Activated B cell treated with CpG ODN at 0.5 μM for 24 hours (primary cell): Measurements from ENCODE around the gene LRRC42. TPM values are rescaled to one million over a fixed set of nuclear protein-coding genes. Genes with fewer than 3 reads are reported as not detected.

Experiments
- ATAC-seq: fragments of 200-7000 bp; cut with Tn5 transposase; one replicate; pipeline ENCODE4 v1.10.0; 2021; ENCODE audit warnings: low read depth, mild to moderate bottlenecking, moderate library complexity
- CTCF ChIA-PET: fragments of 350-600 bp; sonication (Branson Sonifier 250); formaldehyde crosslinking; loops from one replicate; lab custom pipeline; 2021; ENCODE audit warnings: antibody characterized with exemption; lab: Charles Lee
- POLR2A ChIA-PET: fragments of 350-600 bp; sonication (Branson Sonifier 250); formaldehyde crosslinking; loops from one replicate; lab custom pipeline; 2021; ENCODE audit warnings: antibody characterized with exemption; lab: Charles Lee
- DNase-seq: peaks from one replicate; pipeline ENCODE4 v3.0.0; 2022
- H3K27ac Mint-ChIP-seq: one replicate; pipeline ENCODE4 v1.8.0; 2020; ENCODE audit warnings: mixed read lengths
- H3K27me3 Mint-ChIP-seq: one replicate; pipeline ENCODE4 v1.8.0; 2021; ENCODE audit warnings: mixed read lengths
- H3K36me3 Mint-ChIP-seq: one replicate; pipeline ENCODE4 v1.8.0; 2021; ENCODE audit warnings: low read depth, mixed read lengths
- H3K4me1 Mint-ChIP-seq: one replicate; pipeline ENCODE4 v1.8.0; 2021; ENCODE audit warnings: mixed read lengths
- H3K4me3 Mint-ChIP-seq: one replicate; pipeline ENCODE4 v1.8.0; 2020; ENCODE audit warnings: mild to moderate bottlenecking, mixed read lengths
- H3K9me3 Mint-ChIP-seq: one replicate; pipeline ENCODE4 v1.8.0; 2020; ENCODE audit warnings: mixed read lengths
- intact Hi-C: fragments of 100-400 bp; cut with micrococcal nuclease; formaldehyde crosslinking; loops from one replicate; pipeline ENCODE4 v1.15.1; 2024
- total RNA-seq: library from RNA; stranded (reverse); gene quantifications from 2 replicates; pipeline ENCODE4 v1.2.3, GENCODE V29; 2022
- TF ChIP-seq, protein P1 (sequence below): fragments of 200-600 bp; IDR thresholded peaks from one replicate; pipeline ENCODE4 v1.8.0; 2022; ENCODE audit warnings: antibody characterized with exemption, mild to moderate bottlenecking

Gene LRRC42
- total RNA-seq, 1 donor from 2014 or later: 13.8 TPM

GRCh38 chr1:53938136-53938830, 7.9 kb upstream of the LRRC42 start:
- ChIA-PET POLR2A (no interaction called here), CTCF (no interaction called here)
- intact Hi-C loops: no loop called here
- no peaks in the 10 kb centered on the region for H3K27me3 Mint-ChIP-seq
- peaks cover 10% of the 10 kb centered on the region for H3K4me1 Mint-ChIP-seq
- no peak overlapping the region for H3K27ac Mint-ChIP-seq
- no peak for DNase-seq
- TF ChIP-seq, protein P1, sequence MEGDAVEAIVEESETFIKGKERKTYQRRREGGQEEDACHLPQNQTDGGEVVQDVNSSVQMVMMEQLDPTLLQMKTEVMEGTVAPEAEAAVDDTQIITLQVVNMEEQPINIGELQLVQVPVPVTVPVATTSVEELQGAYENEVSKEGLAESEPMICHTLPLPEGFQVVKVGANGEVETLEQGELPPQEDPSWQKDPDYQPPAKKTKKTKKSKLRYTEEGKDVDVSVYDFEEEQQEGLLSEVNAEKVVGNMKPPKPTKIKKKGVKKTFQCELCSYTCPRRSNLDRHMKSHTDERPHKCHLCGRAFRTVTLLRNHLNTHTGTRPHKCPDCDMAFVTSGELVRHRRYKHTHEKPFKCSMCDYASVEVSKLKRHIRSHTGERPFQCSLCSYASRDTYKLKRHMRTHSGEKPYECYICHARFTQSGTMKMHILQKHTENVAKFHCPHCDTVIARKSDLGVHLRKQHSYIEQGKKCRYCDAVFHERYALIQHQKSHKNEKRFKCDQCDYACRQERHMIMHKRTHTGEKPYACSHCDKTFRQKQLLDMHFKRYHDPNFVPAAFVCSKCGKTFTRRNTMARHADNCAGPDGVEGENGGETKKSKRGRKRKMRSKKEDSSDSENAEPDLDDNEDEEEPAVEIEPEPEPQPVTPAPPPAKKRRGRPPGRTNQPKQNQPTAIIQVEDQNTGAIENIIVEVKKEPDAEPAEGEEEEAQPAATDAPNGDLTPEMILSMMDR: no peak
- H3K4me3 Mint-ChIP-seq: no peak overlapping the region
- ATAC-seq: no peak
- H3K36me3 Mint-ChIP-seq: peaks cover 40% of the 10 kb centered on the region
- H3K9me3 Mint-ChIP-seq: no peaks in the 10 kb centered on the region

- intact Hi-C loops: no loop called here
Measured at GRCh38 chr1:53942127-53942957, 3.8 kb upstream of the LRRC42 start.

GRCh38 chr1:53943090-53943489, 3.1 kb upstream of the LRRC42 start:
- CTCF ChIA-PET: no interaction called here
- TF ChIP-seq, protein P1: no peak
- no peak for DNase-seq
- intact Hi-C loops: no loop called here
- POLR2A ChIA-PET: interaction anchor here (1.6 kb wide), 1 partner anchor 54 kb away, joined by 5 read pairs; the partner anchor contains the start of gene YIPF1
- Mint-ChIP-seq H3K4me1 (peaks cover 39% of the 10 kb centered on the region), H3K4me3 (no peak overlapping the region), H3K9me3 (no peaks in the 10 kb centered on the region), H3K27me3 (no peaks in the 10 kb centered on the region), H3K36me3 (peaks cover 18% of the 10 kb centered on the region), H3K27ac (no peak overlapping the region)
- no peak for ATAC-seq

More at GRCh38 chr1:53942127-53942957, 3.8 kb upstream of the LRRC42 start:
- H3K27me3 Mint-ChIP-seq: no peaks in the 10 kb centered on the region
- POLR2A ChIA-PET: no interaction called here
- TF ChIP-seq, protein P1: no peak
- no peak overlapping the region for H3K4me3 Mint-ChIP-seq
- no peak for DNase-seq
- CTCF ChIA-PET: interaction anchor here (1.6 kb wide), 1 partner anchor 82 kb away, joined by 6 read pairs; no protein-coding TSS in a partner anchor
- peaks cover 38% of the 10 kb centered on the region for H3K4me1 Mint-ChIP-seq
- H3K27ac Mint-ChIP-seq: no peak overlapping the region
- peaks cover 25% of the 10 kb centered on the region for H3K36me3 Mint-ChIP-seq
- H3K9me3 Mint-ChIP-seq: no peaks in the 10 kb centered on the region
- ATAC-seq: no peak

DNA sequence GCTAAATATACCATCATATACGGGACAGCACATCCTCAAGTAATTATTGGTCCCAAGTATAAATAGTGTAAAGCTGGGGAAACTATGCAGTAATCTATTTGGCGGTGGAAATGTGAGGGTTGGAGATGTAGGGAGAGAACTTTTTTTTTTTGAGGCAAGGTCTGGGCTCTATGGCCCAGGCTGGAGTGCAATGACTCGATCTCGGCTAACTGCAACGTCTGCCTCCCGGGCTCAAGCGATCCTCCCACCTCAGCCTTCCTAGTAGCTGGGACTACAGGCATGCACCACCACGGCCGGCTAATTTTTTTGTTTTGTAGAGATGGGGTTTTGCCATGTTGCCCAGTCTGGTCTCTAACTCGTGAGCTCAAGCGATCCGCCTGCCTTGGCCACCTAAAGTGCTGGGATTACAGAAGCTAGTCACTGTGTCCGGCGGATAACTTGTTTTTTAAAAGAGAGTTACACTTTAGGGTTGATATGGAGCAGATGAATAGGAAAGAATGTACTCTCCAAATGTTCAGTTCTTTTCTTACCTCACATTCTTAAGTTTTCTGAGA, 2.6 kb upstream of the LRRC42 start:
- Mint-ChIP-seq H3K4me3 (no peak overlapping the region), H3K4me1 (peaks cover 39% of the 10 kb centered on the region), H3K27ac (no peak overlapping the region), H3K27me3 (no peaks in the 10 kb centered on the region), H3K36me3 (peaks cover 13% of the 10 kb centered on the region), H3K9me3 (no peaks in the 10 kb centered on the region)
- DNase-seq: no peak
- intact Hi-C loops: loop anchor here (2.0 kb wide), 1 partner anchor 463 kb away; the partner anchor contains the start of gene SSBP3
- ChIA-PET POLR2A (interaction anchor here (1.6 kb wide), 1 partner anchor 54 kb away, joined by 5 read pairs; the partner anchor contains the start of gene YIPF1), CTCF (no interaction called here)
- TF ChIP-seq, protein P1: no peak
- no peak for ATAC-seq
